Endothelial cell of umbilical vein (primary cell): Measurements from ENCODE around the gene SETD6. TPM values are rescaled to one million over a fixed set of nuclear protein-coding genes. Genes with fewer than 3 reads are reported as not detected.

ENCODE experiments used
- BruUV-seq: library from RNA; stranded (reverse); fragments of 400-500 nt; replicated peaks from 2 replicates; lab custom pipeline; 2021; lab: Mats Ljungman, UMichigan
- CTCF ChIA-PET: fragments of 300-600, 350-600 bp; sonication (Branson Sonifier 250); formaldehyde crosslinking; loops from one replicate; lab custom pipeline; 2021; ENCODE audit warnings: antibody characterized with exemption, inconsistent platforms; lab: Charles Lee
- POLR2A ChIA-PET: fragments of 300-600, 350-600 bp; sonication (Branson Sonifier 250); formaldehyde crosslinking; loops from one replicate; lab custom pipeline; 2021; ENCODE audit warnings: antibody characterized with exemption, inconsistent platforms; lab: Charles Lee
- DNase-seq: peaks from one replicate; pipeline ENCODE4 v3.0.0-alpha.2; 2011; ENCODE audit warnings: low read depth, low spot score
- FAIRE-seq: peaks from 2 replicates; lab custom pipeline; 2011; peaks lifted over from hg19 to GRCh38; lab: Jason Lieb, UNC
- H2AFZ ChIP-seq: 2 replicates; pipeline ENCODE4 v1.6.0; 2012; ENCODE audit warnings: low read depth, low read length, control low read depth, inconsistent platforms
- H3K27ac ChIP-seq: 2 replicates; pipeline ENCODE4 v1.5.1; 2011; ENCODE audit warnings: low read depth, mild to moderate bottlenecking, control low read depth, low read length, moderate library complexity; ENCODE audit not compliant: insufficient read depth
- H3K27me3 ChIP-seq, 2 experiments: 2 replicates each; pipeline versions ENCODE4 v1.6.0 to v1.6.1; 2011; ENCODE audit warnings: low read length in 2 of 2, mixed read lengths in 1 of 2; ENCODE audit not compliant: control insufficient read depth in 2 of 2, insufficient read depth in 2 of 2
- H3K36me3 ChIP-seq, 2 experiments: 2 replicates in 1 of 2; 3 replicates in 1 of 2; pipeline ENCODE4 v1.5.1; 2011; ENCODE audit warnings: low read length in 2 of 2, mild to moderate bottlenecking in 1 of 2, moderate library complexity in 1 of 2; ENCODE audit not compliant: control insufficient read depth in 2 of 2, insufficient read depth in 2 of 2; ENCODE audit errors: extremely low read depth in 1 of 2
- H3K4me1 ChIP-seq: 3 replicates; pipeline ENCODE4 v1.5.1; 2011; ENCODE audit warnings: mild to moderate bottlenecking, low read length; ENCODE audit not compliant: control insufficient read depth, insufficient read depth; ENCODE audit errors: extremely low read depth
- H3K4me2 ChIP-seq: 2 replicates; pipeline ENCODE4 v1.6.1; 2011; ENCODE audit warnings: low read length, control low read depth, mixed read lengths; ENCODE audit not compliant: insufficient read depth
- H3K4me3 ChIP-seq, 3 experiments: fragments of 200-600 bp in 1 of 3; sonication (generic), shearing (Covaris generic) in 1 of 3; replicated peaks in 1 of 3; 2 replicates each; pipeline ENCODE4 v1.5.1; 2011 to 2016; ENCODE audit warnings: control low read depth in 3 of 3, low read length in 3 of 3, mild to moderate bottlenecking in 2 of 3, inconsistent platforms in 1 of 3, low read depth in 1 of 3, moderate library complexity in 1 of 3; ENCODE audit not compliant: insufficient read depth in 1 of 3
- H3K79me2 ChIP-seq: 2 replicates; pipeline ENCODE4 v1.6.0; 2012; ENCODE audit warnings: low read length, inconsistent platforms; ENCODE audit not compliant: control insufficient read depth, insufficient read depth
- H3K9ac ChIP-seq: replicated peaks from 2 replicates; pipeline ENCODE3; 2011; ENCODE audit warnings: low read length, control low read depth; ENCODE audit not compliant: insufficient read depth; ENCODE audit errors: extremely low read depth
- H3K9me1 ChIP-seq: replicated peaks from 3 replicates; pipeline ENCODE4 v1.6.0; 2011; ENCODE audit warnings: mild to moderate bottlenecking, low read length; ENCODE audit not compliant: control insufficient read depth, insufficient read depth; ENCODE audit errors: extremely low read depth
- H3K9me3 ChIP-seq: replicated peaks from 2 replicates; pipeline ENCODE4 v1.5.1; 2012; ENCODE audit warnings: low read length, inconsistent platforms; ENCODE audit not compliant: control insufficient read depth, insufficient read depth
- H4K20me1 ChIP-seq: replicated peaks from 2 replicates; pipeline ENCODE3; 2011; ENCODE audit warnings: mild to moderate bottlenecking, low read length; ENCODE audit not compliant: control insufficient read depth, insufficient read depth; ENCODE audit errors: extremely low read depth
- CTCF ChIP-seq, 2 donors: IDR thresholded peaks; 1 replicate in 1 of 2; 2 replicates in 1 of 2; pipeline ENCODE4 v1.5.1; 2011; ENCODE audit warnings: low read length in 2 of 2, mild to moderate bottlenecking in 2 of 2, moderate library complexity in 2 of 2, control low read depth in 1 of 2, inconsistent platforms in 1 of 2, low read depth in 1 of 2; ENCODE audit not compliant: insufficient read depth in 1 of 2; ENCODE audit errors: extremely low read depth in 1 of 2
- EZH2 ChIP-seq: IDR thresholded peaks from 2 replicates; pipeline ENCODE4 v1.6.1; 2012; ENCODE audit warnings: borderline replicate concordance, low read depth, mild to moderate bottlenecking, moderate library complexity, low read length, inconsistent platforms; ENCODE audit not compliant: severe bottlenecking
- FOS ChIP-seq: IDR thresholded peaks from 2 replicates; pipeline ENCODE4 v1.6.1; 2011; ENCODE audit warnings: mild to moderate bottlenecking, low read length, moderate library complexity, borderline replicate concordance; ENCODE audit not compliant: insufficient read depth
- GATA2 ChIP-seq: IDR thresholded peaks from 2 replicates; pipeline ENCODE4 v1.7.0; 2011; ENCODE audit warnings: low read depth, mild to moderate bottlenecking, moderate library complexity, mixed read lengths, low read length; ENCODE audit not compliant: insufficient read length, insufficient read depth
- JUN ChIP-seq: IDR thresholded peaks from 2 replicates; pipeline ENCODE4 v1.6.1; 2011; ENCODE audit warnings: borderline replicate concordance, low read depth; ENCODE audit not compliant: insufficient read length, insufficient read depth
- MYC ChIP-seq: IDR thresholded peaks from one replicate; pipeline ENCODE4 v1.6.1; 2011; ENCODE audit warnings: mild to moderate bottlenecking, low read depth, low read length
- POLR2A ChIP-seq: IDR thresholded peaks from 2 replicates; pipeline ENCODE4 v1.6.1; 2012; ENCODE audit warnings: low read depth, mild to moderate bottlenecking, control low read depth, low read length
- POLR2AphosphoS5 ChIP-seq: IDR thresholded peaks from 2 replicates; pipeline ENCODE4 v1.6.1; 2012; ENCODE audit warnings: low read depth, mild to moderate bottlenecking, control low read depth, low read length, moderate library complexity; ENCODE audit not compliant: insufficient read depth
- dilution Hi-C: fragments of 300-500 bp; cut with MboI; formaldehyde crosslinking; loops from one replicate; pipeline ENCODE4 v1.15.0; 2019; ENCODE audit warnings: low sequenced_read_pairs; ENCODE audit not compliant: extremely low pct_ligation_motif_present
- intact Hi-C: fragments of 100-400 bp; cut with micrococcal nuclease; formaldehyde crosslinking; loops from one replicate; pipeline ENCODE4 v1.10.0; 2022
- polyA plus RNA-seq, 4 experiments: library from polyadenylated mRNA; depleted of rRNA in 3 of 4; stranded (reverse) in 3 of 4; unstranded in 1 of 4; fragments of >200 nt; gene quantifications; 2 replicates each; pipeline versions ENCODE4 v1.2.1 to v1.2.3, GENCODE V29; 2011 to 2012; ENCODE audit warnings: missing spikeins in 1 of 4
- total RNA-seq: library from RNA; stranded (reverse); gene quantifications from 2 replicates; pipeline ENCODE4 v1.2.3, GENCODE V29; 2021
- TF ChIP-seq, protein P1 (sequence below): IDR thresholded peaks from 2 replicates; pipeline ENCODE4 v1.6.1; 2011; ENCODE audit not compliant: insufficient read depth, insufficient read length

Gene SETD6
- total and polyA plus RNA-seq, 2 donors (not counting 3 experiments of a cell fraction or from before 2014, with no cell fraction given), result 10.2 to 16.4 TPM

- DNase-seq, result no peak
- Histone ChIP-seq H3K36me3 (peaks cover 28 to 47% of the 10 kb centered on the region in 2 experiments), H3K27ac (no peak overlapping the region), H3K4me1 (peaks cover 11% of the 10 kb centered on the region), H3K4me2 (no peak overlapping the region), H3K9me1 (no peaks in the 10 kb centered on the region), H3K27me3 (no peaks in the 10 kb centered on the region), H4K20me1 (no peaks in the 10 kb centered on the region), H3K9ac (no peak overlapping the region), H3K4me3 (no peak overlapping the region), H2AFZ (no peak overlapping the region), H3K9me3 (no peaks in the 10 kb centered on the region), H3K79me2 (no peaks in the 10 kb centered on the region)
- CTCF ChIA-PET, result interaction anchor here (1.3 to 2.0 kb wide), 2 partner anchors 17 to 236 kb away, joined by 3 to 8 read pairs; no protein-coding TSS in a partner anchor
- no peak for FAIRE-seq
- TF ChIP-seq JUN (no peak), POLR2A (no peak), MYC (no peak), POLR2AphosphoS5 (no peak), FOS (no peak)
- TF ChIP-seq, protein P1, sequence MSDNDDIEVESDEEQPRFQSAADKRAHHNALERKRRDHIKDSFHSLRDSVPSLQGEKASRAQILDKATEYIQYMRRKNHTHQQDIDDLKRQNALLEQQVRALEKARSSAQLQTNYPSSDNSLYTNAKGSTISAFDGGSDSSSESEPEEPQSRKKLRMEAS, result no peak
- intact Hi-C loops (loop anchor here (5.0 kb wide), 1 partner anchor 108 kb away; the partner anchor contains the start of gene CNOT1), dilution Hi-C loops (no loop called here)
- POLR2A ChIA-PET, result no interaction called here
- BruUV-seq, result no TSS peak
These were observed 4.4 kb downstream of the SETD6 start for GRCh38 chr16:58519707-58520106.

GRCh38 chr16:58530179-58530578 lies 14.9 kb downstream of the SETD6 start:
- peaks cover 27 to 36% of the 10 kb centered on the region in 2 experiments for H3K36me3 ChIP-seq
- dilution Hi-C loops (no loop called here), intact Hi-C loops (no loop called here)
- ChIA-PET POLR2A (no interaction called here), CTCF (interaction anchor here (0.9 kb wide), 1 partner anchor 226 kb away, joined by 3 read pairs; no protein-coding TSS in a partner anchor)
- no peak overlapping the region for H2AFZ ChIP-seq
- no peak overlapping the region for H3K9ac ChIP-seq
- no peak overlapping the region for H3K4me2 ChIP-seq
- H3K4me1 ChIP-seq, result no peaks in the 10 kb centered on the region
- H3K4me3 ChIP-seq, result no peak overlapping the region
- H3K79me2 ChIP-seq, result no peaks in the 10 kb centered on the region
- DNase-seq (no peak), FAIRE-seq (no peak)
- no peaks in the 10 kb centered on the region for H3K9me3 ChIP-seq
- no TSS peak for BruUV-seq
- TF ChIP-seq POLR2AphosphoS5, result no peak
- no peak for TF ChIP-seq EZH2
- TF ChIP-seq FOS, result no peak
- no peak for TF ChIP-seq JUN
- TF ChIP-seq, protein P1, result no peak
- no peak for TF ChIP-seq CTCF (IDR thresholded peaks at IDR 0.05; ENCODE audit: extremely low read depth in 1 of 2, insufficient read depth in 1 of 2, low read depth in 1 of 2, low read length in 2 of 2)
- TF ChIP-seq GATA2, result no peak
- TF ChIP-seq MYC, result no peak
- no peak for TF ChIP-seq POLR2A
- H3K27ac ChIP-seq, result no peak overlapping the region
- no peaks in the 10 kb centered on the region for H4K20me1 ChIP-seq
- no peaks in the 10 kb centered on the region for H3K27me3 ChIP-seq
- no peaks in the 10 kb centered on the region for H3K9me1 ChIP-seq
